Esophagus (tissue), 2 donors: ENCODE data around the gene TNFSF15. TPM values are rescaled to one million over a fixed set of nuclear protein-coding genes. Genes with fewer than 3 reads are reported as not detected.

Experiments used
- H3K27ac ChIP-seq, 2 donors: one replicate each; pipeline ENCODE4 v1.5.1; 2013; ENCODE audit warnings: low read depth in 2 of 2, mild to moderate bottlenecking in 2 of 2, inconsistent platforms in 1 of 2, low read length in 1 of 2, moderate library complexity in 1 of 2
- H3K27me3 ChIP-seq, 2 donors: one replicate each; pipeline ENCODE4 v1.6.1; 2013; ENCODE audit warnings: low read length in 2 of 2, control low read depth in 1 of 2, mild to moderate bottlenecking in 1 of 2; ENCODE audit not compliant: insufficient read depth in 2 of 2, control insufficient read depth in 1 of 2
- H3K36me3 ChIP-seq, 2 donors: one replicate each; pipeline ENCODE4 v1.6.1; 2013; ENCODE audit warnings: low read length in 1 of 2; ENCODE audit not compliant: control insufficient read depth in 2 of 2, insufficient read depth in 2 of 2
- H3K4me1 ChIP-seq, 2 donors: one replicate each; pipeline ENCODE4 v1.6.1; 2013; ENCODE audit warnings: low read length in 1 of 2; ENCODE audit not compliant: control insufficient read depth in 2 of 2, insufficient read depth in 2 of 2
- H3K4me3 ChIP-seq, 2 donors: one replicate each; pipeline ENCODE4 v1.5.1; 2013; ENCODE audit warnings: low read length in 2 of 2, mild to moderate bottlenecking in 2 of 2, low read depth in 1 of 2, moderate library complexity in 1 of 2
- H3K9me3 ChIP-seq, 2 donors: one replicate each; pipeline ENCODE4 v1.6.1; 2013; ENCODE audit warnings: mild to moderate bottlenecking in 2 of 2, low read depth in 1 of 2, low read length in 1 of 2, moderate library complexity in 1 of 2; ENCODE audit not compliant: control insufficient read depth in 2 of 2, insufficient read depth in 1 of 2
- WGBS, 2 donors: extraction: QIAGEN DNeasy Blood & Tissue Kit; methylation state at CpG; one replicate each; pipeline ENCODE4 v1.1.7; 2013; 5-methylcytosine and 5-hydroxymethylcytosine counted together
- polyA plus RNA-seq, 2 donors: library from polyadenylated mRNA; stranded (reverse); fragments of 200-250 nt; gene quantifications; one replicate each; pipeline ENCODE4 v1.2.3, GENCODE V29; 2013
- donor health status: healthy with polysubstance abuse.
- donor health status: Bipolar disorder and iron deficiency.

The TNFSF15 gene
- polyA plus RNA-seq, 2 donors = 0.75 to 0.79 TPM

GRCh38 chr9:114798101-114798500 lies 7.7 kb downstream of the TNFSF15 start:
- WGBS, 2 donors = 77 to 94% methylated on average over 1 of the region's 1 CpG
- Histone ChIP-seq H3K4me1 (peaks cover 0 to 4% of the 10 kb centered on the region in 2 donors), H3K9me3 (no peaks in the 10 kb centered on the region), H3K27ac (no peak overlapping the region), H3K27me3 (no peaks in the 10 kb centered on the region), H3K36me3 (no peaks in the 10 kb centered on the region), H3K4me3 (no peak overlapping the region)

GRCh38 chr9:114792396-114792795 lies 13.4 kb downstream of the TNFSF15 start:
- H3K27ac ChIP-seq = no peak overlapping the region
- peaks cover 0 to 1% of the 10 kb centered on the region in 2 donors for H3K4me1 ChIP-seq
- no peaks in the 10 kb centered on the region for H3K27me3 ChIP-seq
- no peaks in the 10 kb centered on the region for H3K36me3 ChIP-seq
- no peak overlapping the region for H3K4me3 ChIP-seq
- 88 to 91% methylated on average over 4 of the region's 4 CpGs for WGBS, 2 donors
- H3K9me3 ChIP-seq = no peaks in the 10 kb centered on the region

- no peak overlapping the region for H3K27ac ChIP-seq
- WGBS, 2 donors = 55 to 71% methylated on average over 2 of the region's 2 CpGs
- H3K36me3 ChIP-seq = no peaks in the 10 kb centered on the region
- no peak overlapping the region for H3K4me3 ChIP-seq
- no peaks in the 10 kb centered on the region for H3K9me3 ChIP-seq
- H3K27me3 ChIP-seq = no peaks in the 10 kb centered on the region
- peaks cover 0 to 1% of the 10 kb centered on the region in 2 donors for H3K4me1 ChIP-seq
These were observed 14.1 kb downstream of the TNFSF15 start for GRCh38 chr9:114791736-114792135.

DNA sequence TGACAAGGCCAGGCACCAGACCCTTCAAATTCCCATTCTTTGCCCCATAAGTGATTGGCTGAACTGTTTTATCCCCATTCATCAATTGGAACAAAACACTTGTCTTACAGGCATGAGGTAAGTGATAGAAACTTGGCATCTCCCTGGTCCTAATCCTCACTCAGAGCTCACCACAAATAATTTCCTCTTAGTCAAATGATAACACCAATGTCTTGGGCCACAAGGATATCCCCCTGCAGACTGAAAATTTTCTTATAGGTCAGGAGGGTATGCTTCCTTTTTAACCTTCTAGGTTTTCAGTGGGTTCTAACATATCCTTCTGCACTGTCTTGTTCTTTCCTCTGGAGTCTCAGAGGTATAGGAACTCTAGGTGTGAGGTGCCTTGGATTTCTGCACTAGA lies 14.5 kb downstream of the TNFSF15 start:
- H3K9me3 ChIP-seq = no peaks in the 10 kb centered on the region
- H3K4me3 ChIP-seq = no peak overlapping the region
- no peak overlapping the region for H3K27ac ChIP-seq
- no peaks in the 10 kb centered on the region for H3K27me3 ChIP-seq
- H3K36me3 ChIP-seq = no peaks in the 10 kb centered on the region
- peaks cover 0 to 1% of the 10 kb centered on the region in 2 donors for H3K4me1 ChIP-seq

DNA sequence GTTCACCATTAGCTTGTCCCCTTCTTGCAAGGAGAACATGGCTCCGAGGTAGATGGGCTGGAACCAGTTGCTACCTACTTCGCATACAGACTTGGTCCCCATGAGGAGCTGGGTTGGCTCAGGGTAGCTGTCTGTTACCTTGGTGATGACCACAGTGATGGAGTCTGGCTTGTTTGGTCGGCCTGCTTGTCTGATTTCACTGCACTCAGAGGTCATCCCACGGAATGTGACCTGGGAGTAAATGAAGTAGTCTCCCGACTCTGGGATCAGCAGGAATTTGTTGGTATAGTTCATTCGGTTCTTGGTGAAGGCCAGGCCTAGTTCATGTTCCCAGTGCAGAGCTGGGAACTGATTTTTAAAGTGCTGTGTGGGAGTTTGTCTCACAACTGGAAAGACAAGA lies 15.3 kb downstream of the TNFSF15 start:
- Histone ChIP-seq H3K27me3 (no peaks in the 10 kb centered on the region), H3K9me3 (no peaks in the 10 kb centered on the region), H3K27ac (no peak overlapping the region), H3K4me1 (peaks cover 0 to 4% of the 10 kb centered on the region in 2 donors), H3K36me3 (no peaks in the 10 kb centered on the region), H3K4me3 (no peak overlapping the region)
- WGBS, 2 donors = 75 to 78% methylated on average over 6 of the region's 6 CpGs

- no peak overlapping the region for H3K27ac ChIP-seq
- H3K9me3 ChIP-seq = no peaks in the 10 kb centered on the region
- 78 to 96% methylated on average over 3 of the region's 3 CpGs for WGBS, 2 donors
- H3K4me1 ChIP-seq = peaks cover 0 to 4% of the 10 kb centered on the region in 2 donors
- H3K4me3 ChIP-seq = no peak overlapping the region
- H3K27me3 ChIP-seq = no peaks in the 10 kb centered on the region
- no peaks in the 10 kb centered on the region for H3K36me3 ChIP-seq
These were observed 16.8 kb downstream of the TNFSF15 start for GRCh38 chr9:114789006-114789405.

DNA sequence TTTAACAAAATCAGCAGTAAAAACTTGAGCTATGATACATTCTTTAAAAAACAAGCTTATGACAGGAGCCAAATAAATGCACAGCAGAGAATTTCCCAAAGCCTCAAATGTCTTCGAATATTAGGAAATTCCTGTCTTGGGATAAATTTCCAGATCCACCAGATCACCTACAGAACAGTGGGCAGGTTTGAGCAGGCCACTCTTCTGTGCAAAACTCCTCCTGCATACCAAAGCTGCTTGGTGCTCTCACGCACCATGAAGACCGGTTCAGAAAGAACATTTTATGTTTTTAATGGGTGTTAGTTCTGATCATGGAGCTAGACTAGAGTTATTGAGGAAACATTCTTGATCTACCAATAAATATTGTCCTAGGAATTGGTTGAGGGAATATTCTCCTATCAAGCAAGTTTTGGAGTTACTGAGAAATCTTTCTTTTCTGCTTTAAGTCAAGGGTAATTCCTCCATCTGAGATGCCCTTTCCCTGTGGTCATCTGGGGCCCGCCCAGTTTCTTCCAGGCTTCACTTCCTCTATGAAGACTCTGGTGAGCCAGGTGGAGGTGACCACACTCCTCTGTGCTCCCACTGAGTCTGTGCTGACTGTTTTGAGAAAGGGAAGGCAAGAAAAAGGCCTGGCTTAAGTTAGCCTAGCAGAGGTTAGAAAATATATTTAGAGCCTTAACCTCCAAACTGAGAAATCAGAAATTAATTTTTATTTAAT lies 17.9 kb downstream of the TNFSF15 start:
- no peaks in the 10 kb centered on the region for H3K36me3 ChIP-seq
- no peak overlapping the region for H3K4me3 ChIP-seq

GRCh38 chr9:114787214-114787613 lies 18.6 kb downstream of the TNFSF15 start:
- no peaks in the 10 kb centered on the region for H3K27me3 ChIP-seq
- 69 to 73% methylated on average over 2 of the region's 2 CpGs for WGBS, 2 donors

More for the DNA sequence above, 17.9 kb downstream of the TNFSF15 start:
- no peaks in the 10 kb centered on the region for H3K27me3 ChIP-seq
- WGBS, 2 donors = 59 to 72% methylated on average over 4 of the region's 4 CpGs
- H3K9me3 ChIP-seq = no peaks in the 10 kb centered on the region
- peaks cover 0 to 4% of the 10 kb centered on the region in 2 donors for H3K4me1 ChIP-seq
- no peak overlapping the region for H3K27ac ChIP-seq

DNA sequence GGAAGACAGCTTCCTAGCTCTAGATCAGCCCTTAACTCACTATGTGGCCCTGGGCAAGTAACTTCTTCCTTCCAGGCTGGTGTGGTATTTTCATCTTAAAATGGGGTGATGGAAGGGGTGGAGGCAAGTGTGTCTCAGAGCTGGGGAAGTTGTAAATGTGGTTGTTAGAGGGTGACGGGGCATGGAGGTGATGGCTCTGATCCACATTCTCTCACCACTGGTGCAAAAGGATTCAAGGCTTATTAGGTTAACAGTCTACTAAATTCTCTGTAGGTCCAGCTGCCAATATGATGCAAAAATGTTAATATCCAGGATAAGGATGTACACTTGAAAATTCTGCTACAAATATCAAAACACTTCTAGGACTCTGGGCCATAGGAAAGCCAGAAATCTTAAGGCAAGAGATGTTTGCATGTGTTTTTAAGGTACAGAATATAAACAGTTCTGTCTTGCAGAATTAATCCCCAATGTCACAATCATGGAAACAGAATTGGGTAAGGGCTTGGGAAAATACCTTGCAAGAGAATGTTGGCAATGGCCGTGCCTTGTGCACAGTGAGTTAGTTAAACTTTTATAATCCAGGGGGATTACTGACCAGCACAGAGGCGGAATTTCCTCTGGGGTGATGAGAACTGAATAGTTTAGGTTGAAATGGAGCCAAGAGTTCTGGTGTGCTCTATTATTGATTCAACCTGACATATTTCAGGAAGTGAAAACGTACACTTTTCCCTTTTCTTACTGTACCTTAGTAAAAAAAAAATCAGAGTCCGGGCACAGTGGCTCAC lies 19.8 kb downstream of the TNFSF15 start:
- WGBS, 2 donors = 32 to 47% methylated on average over 5 of the region's 5 CpGs
- Histone ChIP-seq H3K27ac (no peak overlapping the region), H3K4me3 (no peak overlapping the region), H3K4me1 (peaks cover 0 to 4% of the 10 kb centered on the region in 2 donors), H3K9me3 (no peaks in the 10 kb centered on the region), H3K36me3 (no peaks in the 10 kb centered on the region), H3K27me3 (no peaks in the 10 kb centered on the region)

More at GRCh38 chr9:114787214-114787613, 18.6 kb downstream of the TNFSF15 start:
- H3K9me3 ChIP-seq = no peaks in the 10 kb centered on the region
- H3K27ac ChIP-seq = no peak overlapping the region
- no peaks in the 10 kb centered on the region for H3K36me3 ChIP-seq
- no peak overlapping the region for H3K4me3 ChIP-seq
- peaks cover 0 to 4% of the 10 kb centered on the region in 2 donors for H3K4me1 ChIP-seq
